Measurements from ENCODE around the gene PTTG1IP.
"Not testable (repeated sequence)": the region's sequence is repeated elsewhere in the genome, so short reads cannot be mapped to it uniquely, and the experiment has no call there.

PTTG1IP gene

DNA sequence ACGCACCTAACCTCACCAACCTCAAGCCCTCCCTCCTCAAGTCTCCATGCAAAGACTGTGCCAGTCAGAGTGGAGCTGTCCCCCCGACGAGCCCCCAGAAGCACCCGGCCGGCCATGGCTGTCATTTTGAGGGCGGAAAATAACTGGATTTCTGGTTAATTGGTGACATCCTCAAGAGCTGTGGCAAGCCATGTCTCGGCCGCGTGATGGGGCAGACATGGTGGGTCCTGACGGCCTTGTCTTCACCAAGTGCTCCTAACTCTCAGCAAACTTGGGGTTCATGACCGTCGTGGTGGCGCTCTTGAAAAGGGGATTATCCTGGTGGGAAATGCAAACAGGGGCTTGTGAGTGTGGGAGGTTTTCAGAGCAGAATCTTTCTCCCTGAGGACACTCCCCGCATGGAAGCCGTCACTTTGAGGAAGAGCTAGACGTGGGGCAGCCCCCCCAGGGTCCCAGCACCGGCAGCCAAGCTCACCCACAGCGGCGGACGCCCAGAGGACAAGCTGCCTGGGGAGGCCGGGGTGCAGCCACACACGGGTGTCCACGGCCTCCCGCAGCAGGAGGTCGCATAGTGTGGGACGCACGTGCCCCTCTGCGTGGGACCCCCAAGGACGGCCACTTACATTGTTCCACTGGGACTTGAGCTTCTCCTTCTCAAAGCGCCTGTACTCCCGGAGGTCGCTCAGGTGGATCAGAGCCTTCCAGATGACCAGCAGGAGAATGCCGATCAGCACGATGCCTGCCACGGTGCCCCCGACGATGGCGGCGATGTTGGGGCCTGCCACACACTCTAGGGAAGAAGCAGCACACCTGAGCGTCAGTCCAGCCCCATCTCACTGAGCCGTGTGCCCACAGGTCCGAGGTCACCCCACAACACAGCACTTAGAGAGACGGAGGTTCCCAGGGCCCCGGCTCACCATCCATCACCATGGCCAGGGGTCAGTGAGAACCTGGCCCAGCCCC is 12.9 kb upstream of the PTTG1IP start:
- no peak for DNase-seq (ENCODE audit: low read depth)
- no peak overlapping the region for H3K4me3 ChIP-seq (replicated peaks; ENCODE audit: low read depth, low read length)
- no peak for TF ChIP-seq CTCF (IDR thresholded peaks at IDR 0.05; ENCODE audit: low read length, missing control alignments)

- DNase-seq (ENCODE audit: low read depth): no peak
- no peak for TF ChIP-seq CTCF (IDR thresholded peaks at IDR 0.05; ENCODE audit: low read length, missing control alignments)
- H3K4me3 ChIP-seq (replicated peaks; ENCODE audit: low read depth, low read length): no peak overlapping the region
Measured at GRCh38 chr21:44885615-44886014, 12.1 kb upstream of the PTTG1IP start.

DNA sequence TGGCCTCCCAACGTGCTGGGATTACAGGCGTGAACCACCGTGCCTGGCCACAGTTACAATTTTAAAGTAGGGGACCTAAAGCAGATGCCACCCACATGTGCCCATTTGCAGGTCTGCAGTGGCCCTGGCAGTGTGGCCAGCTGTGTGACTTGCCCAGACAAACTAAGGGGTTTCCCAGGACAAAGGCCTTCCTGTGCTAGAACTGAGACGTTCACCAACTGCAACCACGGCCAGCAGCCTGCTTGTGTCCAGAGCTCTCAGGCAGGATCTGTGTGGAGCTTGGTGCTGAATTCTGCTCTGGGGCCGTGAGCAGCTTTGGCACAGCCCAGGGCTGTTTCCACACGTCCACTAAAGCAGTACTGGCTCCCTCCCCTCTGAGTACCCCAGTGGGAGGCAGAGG is 10.6 kb upstream of the PTTG1IP start:
- no peak overlapping the region for H3K4me3 ChIP-seq (replicated peaks; ENCODE audit: low read depth, low read length)
- TF ChIP-seq CTCF (IDR thresholded peaks at IDR 0.05; ENCODE audit: low read length, missing control alignments): no peak
- no peak for DNase-seq (ENCODE audit: low read depth)

DNA sequence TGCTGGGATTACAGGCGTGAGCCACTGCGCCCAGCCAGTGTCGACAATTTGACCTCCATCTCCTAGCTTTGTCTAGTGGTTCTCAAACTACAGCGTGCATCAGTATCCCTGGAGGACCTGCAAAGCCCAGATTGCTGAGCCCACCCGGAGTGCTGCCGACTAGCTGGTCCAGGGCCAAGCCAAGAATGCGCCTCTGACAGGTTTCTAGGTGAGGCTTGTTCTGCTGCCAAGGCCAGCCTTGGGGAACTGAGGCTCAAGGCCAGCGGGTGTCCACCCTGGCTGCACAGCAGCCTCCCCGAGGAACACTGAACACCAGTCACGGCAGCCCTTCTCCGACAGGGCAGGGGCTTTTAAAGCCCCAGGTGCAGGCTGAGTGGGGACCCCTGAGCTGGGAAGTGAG is 9.8 kb upstream of the PTTG1IP start:
- H3K4me3 ChIP-seq (replicated peaks; ENCODE audit: low read depth, low read length): no peak overlapping the region
- TF ChIP-seq CTCF (IDR thresholded peaks at IDR 0.05; ENCODE audit: low read length, missing control alignments): no peak
- no peak for DNase-seq (ENCODE audit: low read depth)

GRCh38 chr21:44881198-44881872 is 7.8 kb upstream of the PTTG1IP start:
- H3K4me3 ChIP-seq (replicated peaks; ENCODE audit: low read depth, low read length): no peak overlapping the region
- DNase-seq (ENCODE audit: low read depth): peak; percentile 46
- TF ChIP-seq CTCF (IDR thresholded peaks at IDR 0.05; ENCODE audit: low read length, missing control alignments): no peak

GRCh38 chr21:44880405-44881197 is 7.1 kb upstream of the PTTG1IP start:
- H3K4me3 ChIP-seq (replicated peaks; ENCODE audit: low read depth, low read length): no peak overlapping the region
- peak; percentile 88 for DNase-seq (ENCODE audit: low read depth)

DNA sequence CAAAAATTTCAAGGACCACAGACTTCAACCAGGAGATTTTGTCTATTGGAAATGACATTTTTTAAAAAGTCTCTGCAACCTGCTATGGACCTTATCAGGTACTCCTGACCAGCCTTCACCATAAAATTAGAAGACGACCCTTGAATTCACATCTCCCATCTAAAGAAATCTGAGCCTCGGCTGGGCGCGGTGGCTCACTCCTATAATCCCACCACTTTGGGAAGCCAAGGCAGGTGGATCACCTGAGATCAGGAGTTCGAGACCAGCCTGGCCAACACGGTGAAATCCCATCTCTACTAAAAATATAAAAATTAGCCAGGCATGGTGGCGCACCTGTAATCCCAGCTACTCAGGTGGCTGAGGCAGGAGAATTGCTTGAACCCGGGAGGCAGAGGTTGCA is 5.7 kb upstream of the PTTG1IP start:
- H3K4me3 ChIP-seq (replicated peaks; ENCODE audit: low read depth, low read length): not testable (repeated sequence)

More at GRCh38 chr21:44880405-44881197, 7.1 kb upstream of the PTTG1IP start:
- no peak for TF ChIP-seq CTCF (IDR thresholded peaks at IDR 0.05; ENCODE audit: low read length, missing control alignments)

More for the DNA sequence above, 5.7 kb upstream of the PTTG1IP start:
- DNase-seq (ENCODE audit: low read depth): not testable (repeated sequence)
